Neural cell (in vitro differentiated cells): ENCODE measurements around the gene LLGL2.

Experiments used
- CTCF ChIP-seq: fragments of 450-650 bp; IDR thresholded peaks from 2 replicates; pipeline ENCODE4 v1.5.1; 2014; ENCODE audit warnings: antibody characterized with exemption, mild to moderate bottlenecking, moderate library complexity; ENCODE audit not compliant: poor library complexity, severe bottlenecking
- MXI1 ChIP-seq: fragments of 450-650 bp; conservative IDR thresholded peaks from 2 replicates; pipeline ENCODE4 v1.6.1; 2014; ENCODE audit warnings: antibody characterized with exemption, mild to moderate bottlenecking; ENCODE audit not compliant: poor library complexity, severe bottlenecking

DNA sequence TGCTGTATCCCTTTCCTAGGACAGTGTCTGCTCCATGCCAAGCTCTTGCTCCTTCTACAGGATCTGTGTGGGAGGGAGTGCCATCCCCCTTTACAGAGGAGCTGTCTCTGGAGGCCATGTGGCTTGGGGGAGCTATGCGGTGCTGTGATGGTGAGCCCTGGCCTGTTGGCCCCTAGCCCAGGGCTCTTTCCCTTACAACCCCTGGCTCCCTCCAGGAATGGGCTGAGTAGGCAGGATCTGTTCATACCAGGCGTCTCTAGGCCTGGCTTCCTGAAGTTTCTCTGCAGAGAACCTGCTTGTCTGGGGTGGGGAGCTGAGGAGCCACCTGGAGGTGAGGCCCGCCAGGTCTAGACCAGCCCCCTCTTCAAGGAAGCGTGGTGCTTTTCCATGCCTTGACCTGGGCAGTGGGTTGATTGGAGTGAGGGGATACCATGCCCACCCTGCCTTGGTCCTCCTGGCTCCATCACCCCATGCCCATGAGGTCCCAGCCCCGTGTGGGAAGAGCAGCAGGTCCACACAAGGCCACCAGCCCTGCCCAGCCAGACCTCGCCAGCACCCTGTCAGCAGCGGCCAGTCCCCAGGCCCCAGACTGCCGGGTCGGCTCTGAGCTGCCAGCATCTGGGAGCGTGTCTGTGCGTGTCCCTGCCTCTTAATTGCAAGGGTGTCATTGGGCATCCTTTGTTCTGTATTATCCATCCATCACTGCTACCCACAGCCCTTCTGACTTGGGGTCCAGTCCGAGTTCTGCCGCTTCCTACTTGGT is 14.7 kb downstream of the LLGL2 start:
- TF ChIP-seq CTCF (no peak), MXI1 (no peak)
